Globus pallidus (tissue), 1 donor: ENCODE measurements around the gene TACR2.

ENCODE experiments used
- DNase-seq: peaks from one replicate; pipeline ENCODE4 v3.0.0-alpha.2; 2015; ENCODE audit warnings: low spot score

TACR2 gene

DNA sequence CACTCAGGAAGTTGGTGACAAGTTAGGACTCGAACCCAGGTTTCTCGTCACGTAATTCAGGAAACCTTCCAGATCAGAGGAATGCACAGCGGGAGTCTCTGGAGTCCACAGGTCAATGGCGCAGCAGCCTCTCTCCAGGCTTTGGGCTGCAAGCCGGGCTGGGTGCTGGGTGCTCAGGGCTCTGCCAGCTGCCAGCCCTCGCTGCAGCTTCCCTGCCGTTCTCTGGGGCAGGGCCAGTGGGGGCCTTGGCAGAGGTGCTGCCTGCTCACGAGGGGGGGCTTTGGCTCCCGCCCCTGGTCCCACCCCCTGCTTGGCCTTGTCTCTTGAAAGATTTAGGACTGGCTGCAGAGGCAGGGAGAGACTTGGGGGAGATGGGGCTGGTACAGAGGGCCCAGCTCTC lies at the start of gene TACR2:
TSS of gene TACR2 (minus strand) at position 224 of the 400 bp plus-strand sequence. CDS start 595 bp downstream, outside the sequence.
- no peak for DNase-seq

DNA sequence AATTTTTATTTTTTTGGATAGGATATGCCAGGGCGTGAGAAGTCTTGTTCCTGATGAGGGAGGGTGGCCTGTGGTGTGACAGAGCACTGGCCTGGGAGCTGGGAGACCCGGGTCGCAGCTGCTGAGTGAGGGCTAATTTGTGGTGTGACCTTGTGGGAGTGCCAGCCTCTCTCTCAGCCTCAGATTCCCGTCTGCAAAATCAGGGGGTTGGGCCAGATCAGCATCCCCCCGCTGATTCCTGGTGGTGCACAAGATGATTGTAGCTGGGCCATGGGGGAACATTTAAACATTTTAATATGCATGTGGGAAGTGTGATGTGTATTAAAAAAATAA lies 49.4 kb upstream of the TACR2 start:
- no peak for DNase-seq

DNA sequence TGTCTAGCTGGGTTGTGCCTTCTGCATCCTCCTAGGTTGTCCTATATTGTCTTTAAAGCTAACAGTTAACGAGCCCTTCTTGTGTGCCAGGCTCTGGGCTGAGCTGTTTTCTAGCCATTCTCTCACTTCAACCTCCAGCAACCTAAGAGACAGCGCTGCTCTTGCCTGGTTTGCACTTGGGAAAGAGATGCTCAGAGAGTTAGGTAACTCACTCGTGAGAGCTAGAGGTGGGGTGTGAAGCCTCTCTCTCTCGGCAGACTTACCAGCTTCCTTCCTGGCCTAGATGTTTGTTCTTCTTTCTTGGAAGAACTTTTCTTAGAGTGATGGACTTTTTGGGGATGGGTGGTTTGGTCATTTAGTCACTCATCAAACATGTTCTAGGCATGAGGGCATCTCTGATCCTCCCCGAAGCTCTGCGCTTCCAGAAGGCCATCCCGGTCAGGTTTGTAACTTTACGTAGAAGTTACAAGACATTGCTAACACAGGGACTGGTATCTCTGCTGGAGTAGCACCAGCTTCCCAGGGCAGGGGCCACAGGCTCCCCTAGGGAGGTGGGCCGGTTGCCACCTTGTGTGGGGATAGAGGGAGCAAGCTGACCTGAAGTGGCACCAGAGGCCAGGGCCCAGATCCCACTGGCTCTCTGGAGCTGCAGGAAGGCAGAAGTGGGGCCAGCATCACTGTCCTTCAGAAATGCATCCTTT lies 48.9 kb upstream of the TACR2 start:
- no peak for DNase-seq

DNA sequence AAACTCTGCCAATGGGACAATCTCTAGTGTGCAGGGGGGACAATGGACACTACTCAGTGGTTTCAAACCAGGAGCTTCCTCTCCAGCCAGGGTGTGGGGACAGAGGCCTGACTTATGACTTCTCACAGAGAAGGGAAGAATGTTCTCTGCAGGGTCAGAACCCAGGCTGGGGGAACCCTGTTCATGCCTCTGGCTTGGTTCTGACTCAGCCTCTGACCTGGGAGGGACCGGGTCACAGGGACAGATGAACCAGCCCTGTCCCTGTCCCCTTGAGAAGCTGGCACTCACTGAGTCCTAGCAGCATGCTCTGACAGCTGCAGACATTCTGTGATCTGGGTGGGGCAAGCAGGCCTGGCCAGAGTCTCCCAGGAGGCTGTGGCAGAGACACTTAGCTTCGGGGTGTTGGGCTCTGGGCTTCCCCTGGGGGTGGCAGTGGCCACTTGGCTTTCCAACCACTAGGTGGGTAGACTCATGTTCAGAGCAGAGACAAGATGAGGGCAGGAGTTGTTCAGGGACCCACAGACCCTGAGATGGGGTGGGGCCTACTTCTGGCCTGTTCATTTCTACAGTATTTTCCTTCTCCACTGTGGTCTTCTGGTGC lies 48.2 kb upstream of the TACR2 start:
- peak; percentile 73 for DNase-seq

DNA sequence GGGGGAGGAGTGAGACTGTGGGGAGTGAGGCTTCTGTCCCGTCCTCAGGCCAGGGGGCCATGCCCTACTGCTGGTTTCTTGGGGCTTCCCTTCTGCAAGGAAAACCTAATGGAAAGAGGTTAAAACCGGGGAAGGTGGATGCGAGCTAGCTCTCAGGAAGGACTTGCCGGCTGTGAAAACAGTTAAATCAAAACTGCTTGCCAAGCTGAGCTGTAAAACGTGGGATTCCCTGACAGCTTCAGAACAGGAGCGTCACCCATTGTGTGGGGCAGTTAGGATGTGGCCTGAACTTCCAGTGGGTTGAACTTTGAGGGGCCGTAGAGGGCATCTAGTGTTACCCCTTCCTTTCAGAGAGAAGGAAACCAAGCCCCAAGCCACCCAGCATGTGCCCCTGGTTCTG lies 47.7 kb upstream of the TACR2 start:
- DNase-seq: no peak

DNA sequence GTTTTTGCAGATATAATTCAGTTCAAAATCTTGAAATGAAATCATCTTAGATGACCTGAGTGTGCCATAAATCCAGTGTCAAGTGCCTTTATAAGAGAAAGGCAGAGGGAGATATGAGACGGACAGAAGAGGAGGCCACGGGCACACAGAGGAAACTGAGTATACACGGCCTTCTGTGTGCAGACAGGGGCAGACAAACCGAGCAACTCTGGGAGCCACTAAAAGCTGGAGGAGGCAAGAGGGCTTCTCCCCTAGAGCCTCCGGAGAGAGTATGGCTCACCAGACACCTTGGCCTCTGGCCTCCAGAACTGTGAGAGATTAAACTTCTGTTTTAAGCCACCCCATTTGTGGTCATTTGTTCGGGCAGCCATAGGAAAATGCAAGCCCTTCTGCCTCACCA lies 47.2 kb upstream of the TACR2 start:
- no peak for DNase-seq

DNA sequence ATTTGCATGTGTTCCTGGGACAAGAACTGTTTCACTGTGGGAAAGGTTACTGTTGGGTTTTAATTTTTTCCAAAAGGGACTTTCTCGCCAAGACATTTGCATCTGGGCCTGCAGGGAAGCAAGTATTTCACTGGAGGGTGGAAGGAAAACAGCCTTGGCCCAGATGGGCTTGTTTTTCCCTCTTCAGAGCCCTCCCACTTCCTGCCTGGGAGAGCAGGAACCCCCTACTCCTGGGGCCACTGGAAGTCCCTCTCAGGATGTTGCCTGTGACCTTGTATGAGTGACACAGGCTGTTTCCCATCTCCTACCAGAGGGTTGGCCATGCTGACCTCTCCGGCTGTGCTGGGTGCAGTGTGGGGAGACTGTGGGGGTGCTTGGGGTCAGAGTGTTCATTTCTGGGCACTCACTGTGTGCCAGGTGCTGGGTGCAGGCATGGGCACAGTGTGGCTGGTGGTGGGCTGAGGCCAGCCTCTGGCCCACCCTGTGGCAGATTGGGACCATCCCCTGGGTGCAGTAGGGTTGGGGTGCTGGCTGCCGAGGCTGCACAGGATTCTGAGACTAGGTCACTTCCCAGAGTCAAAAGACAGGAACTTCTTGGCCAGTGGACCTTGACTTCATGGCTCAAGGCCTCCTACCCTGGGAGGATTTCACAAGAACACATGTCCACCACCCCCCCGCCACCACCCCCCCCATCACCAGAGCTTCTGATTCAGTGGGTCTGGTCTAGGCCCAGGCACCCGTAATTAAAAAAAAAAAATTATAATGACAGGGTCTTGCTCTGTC lies 44.7 kb upstream of the TACR2 start:
- DNase-seq: no peak

DNA sequence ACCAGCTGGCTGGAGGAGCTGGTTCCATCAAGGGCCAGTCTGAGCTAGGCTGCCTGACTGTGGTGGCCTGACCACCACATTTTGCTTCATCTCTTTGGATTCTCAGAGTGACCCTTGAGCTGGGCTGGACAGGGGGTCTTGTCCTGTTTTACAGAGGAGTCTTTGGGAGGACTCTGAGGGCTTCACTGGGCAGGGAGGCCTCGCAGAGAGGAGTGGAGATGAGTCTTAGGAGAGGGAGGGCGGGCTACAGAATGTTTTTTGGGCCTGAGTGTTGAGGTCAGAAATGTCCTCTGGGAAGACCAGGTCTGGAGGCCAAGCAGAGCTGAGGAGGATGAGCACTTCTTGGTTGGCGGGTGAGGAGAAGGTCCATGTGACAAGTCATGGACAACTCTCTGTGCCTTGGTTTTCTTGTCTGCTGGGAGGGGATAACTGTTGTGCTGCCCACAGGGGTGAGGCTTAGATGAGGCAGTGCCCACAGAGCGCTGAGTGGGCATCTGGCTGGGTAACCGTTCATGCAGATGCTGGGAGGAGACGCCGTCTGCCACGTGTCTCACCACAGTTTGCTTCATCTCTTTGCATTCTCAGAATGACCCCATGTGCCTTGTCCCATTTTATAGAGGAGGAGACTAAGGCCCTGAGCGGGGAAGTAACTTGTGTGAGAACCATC lies 44.0 kb upstream of the TACR2 start:
- no peak for DNase-seq

DNA sequence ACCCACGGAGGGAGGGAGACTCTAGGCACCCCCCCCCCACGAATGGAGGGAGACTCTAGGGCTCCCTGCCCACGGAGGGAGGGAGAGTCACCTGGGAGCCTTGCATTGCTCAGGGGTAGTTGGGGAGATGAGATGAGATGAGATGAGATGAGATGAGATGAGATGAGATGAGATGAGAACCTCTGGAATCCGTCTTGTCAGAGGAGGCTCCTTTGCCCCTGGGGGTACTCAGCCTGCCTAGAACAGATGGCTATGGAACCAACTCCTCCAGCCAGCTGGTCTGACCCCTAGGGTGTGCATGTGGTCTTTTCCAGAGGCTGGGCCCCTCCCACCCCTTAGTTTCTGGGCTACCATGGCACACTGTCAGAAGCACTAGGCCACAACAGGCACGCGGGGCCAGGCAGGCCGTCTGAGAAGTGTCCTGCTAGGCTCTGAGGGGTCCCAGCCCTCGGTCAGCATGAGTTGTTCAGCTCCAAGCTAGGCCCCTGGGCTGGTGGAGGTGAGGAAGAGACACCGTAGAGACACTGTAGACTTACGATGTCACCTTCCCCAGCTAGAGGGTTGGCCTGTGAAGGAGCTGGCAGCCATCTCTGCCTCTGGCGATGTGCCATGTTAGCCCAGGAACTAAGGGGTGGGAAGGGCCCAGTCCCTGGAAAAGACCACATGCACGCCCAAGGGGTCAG lies 43.3 kb upstream of the TACR2 start:
- DNase-seq: no peak

DNA sequence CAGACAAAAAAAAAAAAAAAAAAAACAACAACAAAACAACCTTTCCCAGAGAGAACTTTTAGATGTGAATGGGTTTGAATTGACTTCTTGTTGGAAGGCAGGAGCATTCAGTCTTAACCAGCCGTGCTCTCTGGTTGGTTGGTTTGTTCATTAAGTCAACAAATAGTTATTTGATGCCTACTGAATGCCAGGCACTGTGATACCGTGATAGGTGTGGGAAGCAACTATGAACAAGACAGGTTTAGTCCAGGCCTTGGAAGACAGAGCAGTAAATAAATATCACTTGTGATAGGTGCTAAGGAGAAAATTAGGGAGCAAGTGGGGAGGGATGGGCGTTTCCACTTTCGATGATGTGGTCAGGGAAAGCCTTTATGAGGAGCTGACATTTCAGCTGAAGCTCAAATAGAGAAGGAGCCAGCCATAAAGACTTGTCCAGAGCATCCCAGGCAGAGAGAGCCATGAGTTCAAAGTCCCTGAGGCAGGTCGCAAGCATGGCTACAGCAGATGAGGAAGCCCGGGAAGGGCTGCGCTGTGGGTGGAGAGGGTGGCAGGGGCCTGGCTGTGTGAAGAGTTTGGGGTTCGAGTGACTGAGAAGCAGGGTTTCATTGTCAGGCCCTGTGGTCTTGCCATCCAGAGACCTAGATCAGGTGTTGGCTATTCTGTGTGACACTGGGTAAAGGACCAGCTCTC lies 42.5 kb upstream of the TACR2 start:
- DNase-seq: no peak

DNA sequence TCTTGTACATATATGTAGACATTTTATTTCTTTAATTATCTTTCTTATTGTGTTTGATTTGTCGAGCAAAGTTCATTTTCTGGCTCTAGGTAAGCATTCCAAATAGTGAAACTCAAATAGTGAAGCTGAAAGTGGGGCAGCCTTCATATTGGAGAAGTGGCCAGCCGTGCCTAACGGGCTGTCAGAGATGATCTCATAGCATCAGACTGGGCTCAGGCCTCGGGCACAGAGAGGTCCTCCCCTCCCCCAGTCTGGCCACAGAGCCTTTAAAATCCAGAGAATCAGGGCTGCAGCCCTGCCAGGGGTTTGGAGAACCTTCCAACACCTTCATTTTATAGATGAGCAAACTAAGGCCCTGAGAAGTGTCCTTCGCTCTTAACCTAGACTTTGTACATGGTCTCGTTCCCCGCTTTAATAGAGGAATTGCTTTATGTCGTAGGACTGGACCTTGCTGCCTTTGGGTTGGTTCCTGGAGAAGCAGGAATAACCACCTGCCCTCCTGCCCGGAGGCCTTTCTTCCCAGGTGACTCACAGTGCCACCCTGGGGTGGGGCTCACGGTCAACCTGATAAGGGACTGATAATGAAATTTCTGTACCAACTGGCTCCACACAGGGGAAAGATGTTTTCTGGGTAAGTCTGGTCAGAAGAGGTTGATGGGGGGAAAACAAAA lies 41.8 kb upstream of the TACR2 start:
- peak; percentile 85 for DNase-seq

DNA sequence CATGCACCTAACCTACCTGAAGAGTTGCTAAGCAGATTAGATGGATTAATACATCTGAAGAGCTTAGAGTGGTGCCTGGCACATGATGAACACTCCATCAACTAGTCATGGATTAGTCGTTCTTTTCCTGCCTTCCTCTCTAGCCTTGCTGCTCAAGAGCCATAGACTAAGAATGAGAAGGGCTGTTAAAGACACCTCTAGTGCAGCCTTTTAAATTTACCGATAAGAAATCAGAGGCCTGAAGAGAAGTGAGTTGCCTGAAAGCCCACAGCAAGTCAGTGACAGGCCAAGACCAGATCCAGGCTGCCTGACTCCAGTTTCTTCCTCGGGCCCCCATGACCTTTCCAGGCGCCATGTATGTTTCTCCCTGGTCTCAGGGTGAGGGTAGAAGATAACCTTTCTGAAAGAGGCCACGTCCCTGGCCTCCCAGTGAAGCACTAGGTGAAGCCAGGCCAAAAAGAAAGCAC lies 41.1 kb upstream of the TACR2 start:
- DNase-seq: no peak

DNA sequence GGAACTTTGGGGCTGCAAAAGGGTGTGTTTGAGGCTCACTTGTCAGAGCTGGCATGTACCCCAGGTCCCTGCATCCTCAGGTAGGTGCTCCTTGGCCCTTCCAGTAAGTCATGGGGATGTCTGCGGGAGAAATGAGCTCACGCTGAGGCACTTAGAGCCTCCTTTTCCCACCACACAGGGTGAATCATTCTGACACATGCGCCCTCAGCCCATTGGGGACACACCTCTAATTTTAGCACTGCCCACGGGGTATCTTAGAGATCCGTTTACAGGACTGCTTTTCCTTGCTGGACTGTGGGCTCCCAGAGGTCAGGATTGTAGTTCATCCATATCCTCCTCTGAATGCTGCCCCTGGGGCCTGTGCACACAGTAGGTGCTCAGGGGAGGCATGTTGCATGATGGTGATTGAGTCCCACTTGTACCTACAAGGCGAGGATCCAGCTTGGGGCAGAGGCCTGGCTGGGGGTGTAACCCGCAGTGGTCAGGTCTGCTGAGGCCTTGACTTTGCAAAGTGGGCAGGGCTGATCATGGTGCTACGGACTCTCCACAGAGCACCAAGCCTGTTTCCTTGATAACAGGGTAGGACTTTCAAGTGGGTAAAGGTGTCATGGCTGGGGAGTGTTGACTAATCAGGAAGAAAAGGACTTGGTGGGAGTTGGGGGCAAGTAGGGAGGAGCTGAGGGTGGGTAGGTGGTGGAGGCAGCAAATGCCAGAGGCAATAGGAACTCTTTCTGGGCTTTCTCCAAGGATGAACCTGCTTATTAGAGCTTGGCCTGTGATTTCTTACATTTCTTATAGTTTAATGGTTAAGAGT lies 40.4 kb upstream of the TACR2 start:
- DNase-seq: no peak

DNA sequence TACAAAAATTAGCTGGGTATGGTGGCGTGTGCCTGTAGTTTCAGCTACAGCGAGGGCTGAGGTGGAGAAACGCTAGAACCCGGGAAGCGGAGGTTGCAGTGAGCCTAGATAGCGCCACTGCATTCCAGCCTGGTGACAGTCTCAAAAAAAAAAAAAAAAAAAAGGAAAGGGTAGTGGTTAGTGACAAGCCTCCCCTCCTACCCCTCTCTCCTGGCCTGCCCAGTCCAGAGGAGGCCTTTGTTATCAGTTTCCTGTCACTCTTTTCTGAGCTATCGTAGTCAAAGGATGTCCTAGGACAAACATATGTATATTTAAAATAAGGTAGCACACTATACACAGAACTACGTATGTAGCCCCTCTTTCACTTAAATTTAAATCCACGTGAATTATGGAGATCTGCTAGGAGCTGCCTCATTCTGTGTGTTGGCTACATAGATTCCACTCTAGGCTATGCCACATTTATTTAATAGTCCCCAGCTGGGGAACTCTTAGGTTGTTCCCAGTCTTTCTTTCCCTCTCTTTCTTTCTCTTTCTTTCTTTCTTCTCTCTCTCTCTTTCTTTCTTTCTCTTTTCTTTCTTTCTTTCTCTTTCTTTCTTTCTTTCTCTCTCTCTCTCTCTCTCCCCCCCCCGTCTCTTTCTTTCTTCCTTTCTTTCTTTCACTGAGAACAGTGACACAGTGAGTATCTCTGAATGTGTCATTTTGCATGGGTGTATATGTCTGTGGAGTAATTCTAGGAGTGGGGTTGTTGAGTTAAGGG lies 38.5 kb upstream of the TACR2 start:
- DNase-seq: no peak

DNA sequence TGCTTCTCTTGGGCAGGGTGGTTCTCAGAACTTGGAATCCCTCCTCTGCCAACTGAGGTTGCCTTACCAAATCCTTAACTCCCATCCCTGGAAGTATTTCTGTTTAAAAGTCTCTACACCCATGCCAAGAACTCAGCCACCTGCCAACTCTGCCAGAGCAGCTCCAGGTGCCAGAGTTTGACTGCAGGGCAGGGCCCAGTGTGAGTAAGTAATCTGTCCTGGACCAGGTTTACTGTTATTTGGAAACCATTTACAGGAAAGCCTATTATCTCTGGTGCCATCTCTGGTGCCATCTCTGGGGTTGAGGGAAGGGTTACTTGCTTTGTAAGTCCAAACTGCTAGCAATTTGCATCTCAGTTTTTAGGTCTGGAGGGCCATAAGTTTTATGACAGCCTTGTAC lies 37.1 kb upstream of the TACR2 start:
- no peak for DNase-seq

DNA sequence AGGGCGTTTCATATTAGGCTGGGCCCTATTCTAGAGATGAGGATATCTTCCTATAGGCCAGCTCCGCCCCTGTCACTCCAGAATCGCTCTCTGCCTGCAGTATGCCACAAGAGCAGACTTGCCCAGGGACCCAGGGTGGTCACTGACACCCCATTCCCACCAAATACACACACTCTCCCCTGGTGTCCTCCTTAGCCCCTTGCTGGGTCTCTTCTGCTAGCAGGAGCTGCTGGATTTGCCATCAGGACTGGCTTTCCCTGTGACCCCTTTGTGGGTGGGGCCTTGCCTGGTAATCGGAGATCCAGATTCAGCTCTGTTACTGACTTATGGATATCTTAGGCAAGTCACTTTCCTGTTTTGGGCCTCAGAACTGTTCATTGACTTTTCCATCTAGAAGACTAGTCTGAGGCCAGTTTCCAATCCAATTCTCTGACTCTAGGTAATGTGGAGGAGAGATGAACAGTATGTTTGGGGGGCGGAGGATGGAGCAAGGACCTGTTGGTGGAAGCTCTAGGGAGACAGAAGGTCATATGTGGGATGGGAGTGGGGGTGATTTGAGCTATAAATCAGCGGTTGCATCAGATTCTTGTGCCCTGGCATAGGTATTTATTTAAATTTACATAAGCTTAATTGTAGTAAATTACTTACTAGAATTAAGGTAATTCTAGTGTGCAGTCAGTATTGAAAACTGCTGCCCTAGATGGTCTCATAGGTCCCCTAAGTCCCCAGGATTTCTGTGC lies 36.1 kb upstream of the TACR2 start:
- no peak for DNase-seq

DNA sequence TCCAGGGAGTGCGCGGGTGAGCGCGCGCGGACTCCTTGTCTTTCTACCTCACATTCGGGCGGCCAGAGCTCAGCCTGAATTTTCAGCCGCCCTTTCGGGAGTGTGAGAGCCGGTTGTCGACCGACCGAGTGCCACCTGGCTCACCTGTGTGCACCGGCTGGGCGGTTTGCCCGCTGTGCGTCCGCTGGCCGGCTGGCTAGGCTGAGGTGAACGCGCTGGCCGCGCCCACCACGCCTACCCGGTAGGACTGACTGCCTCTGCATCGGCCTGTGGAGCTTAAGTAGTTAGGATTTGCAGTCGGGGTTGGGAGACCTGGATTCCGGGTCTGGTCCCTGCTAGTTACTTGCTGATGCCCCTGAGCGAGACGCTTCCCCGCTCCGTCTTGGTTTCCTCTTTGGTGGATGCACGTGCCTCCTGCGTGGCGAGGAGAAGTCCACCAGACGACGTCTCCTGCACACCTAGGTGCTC lies 35.1 kb upstream of the TACR2 start:
- DNase-seq: no peak

DNA sequence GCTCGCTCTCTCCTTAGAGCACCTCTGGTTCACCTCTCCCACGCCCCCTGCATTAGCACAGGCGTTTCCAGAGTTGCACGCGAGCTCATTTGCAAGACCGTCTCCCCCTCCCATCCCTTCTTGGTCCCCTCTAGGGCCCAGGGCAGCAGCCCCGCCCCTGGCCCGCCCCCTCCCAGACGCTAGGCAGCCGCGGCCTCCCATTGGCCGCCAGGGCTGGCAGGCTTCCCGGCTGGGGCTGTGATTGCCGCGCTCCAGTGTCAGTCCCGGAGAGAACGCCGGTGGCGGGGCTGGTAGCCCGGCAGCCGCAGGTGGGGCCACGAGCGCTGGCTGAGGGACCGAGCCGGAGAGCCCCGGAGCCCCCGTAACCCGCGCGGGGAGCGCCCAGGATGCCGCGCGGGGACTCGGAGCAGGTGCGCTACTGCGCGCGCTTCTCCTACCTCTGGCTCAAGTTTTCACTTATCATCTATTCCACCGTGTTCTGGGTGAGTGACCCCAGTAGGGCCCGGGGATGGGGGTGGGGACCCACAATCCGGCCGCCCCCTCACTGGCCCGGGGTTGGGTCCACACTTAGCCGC lies 34.6 kb upstream of the TACR2 start, which contains the start of gene TSPAN15:
TSS of gene TSPAN15 (plus strand) at position 257 of the 575 bp plus-strand sequence. CDS start at position 387, 130 bp downstream.
- peak; percentile 94 for DNase-seq
